Mucosa of descending colon (tissue), 3 donors: Measurements from ENCODE around the gene BAHD1. TPM values are rescaled to one million over a fixed set of nuclear protein-coding genes. Genes with fewer than 3 reads are reported as not detected.

Experiments
- ATAC-seq: fragments of 200-7000 bp; cut with Tn5 transposase; one replicate; pipeline ENCODE4 v1.9.1; 2020; ENCODE audit warnings: mild to moderate bottlenecking, moderate library complexity
- DNase-seq, 3 donors: peaks; one replicate each; pipeline ENCODE4 v3.0.0-alpha.2; 2020
- H3K36me3 ChIP-seq: fragments of 200-600 bp; one replicate; pipeline ENCODE4 v1.8.0; 2021; ENCODE audit warnings: low read depth, mild to moderate bottlenecking
- H3K4me1 ChIP-seq: fragments of 200-600 bp; one replicate; pipeline ENCODE4 v1.8.0; 2021; ENCODE audit warnings: low read depth, mild to moderate bottlenecking
- H3K4me3 ChIP-seq: fragments of 200-600 bp; one replicate; pipeline ENCODE4 v1.8.0; 2021; ENCODE audit warnings: mild to moderate bottlenecking
- H3K9me3 ChIP-seq: fragments of 200-600 bp; one replicate; pipeline ENCODE4 v1.8.0; 2021; ENCODE audit warnings: mild to moderate bottlenecking
- intact Hi-C, 2 donors: fragments of 100-400 bp; cut with DNase I in 1 of 2; cut with micrococcal nuclease in 1 of 2; formaldehyde crosslinking; loops; one replicate each; pipeline versions ENCODE4 v1.11.0 to v1.11.1; 2022; cut with DNase I, micrococcal nuclease
- total RNA-seq, 3 donors: library from RNA; stranded (reverse); fragmentation: NEBNext Ultra II Directional in 2 of 3; extraction: Animal tissue kit (Norgen Biotek cat#: 25700) in 2 of 3; gene quantifications; one replicate each; pipeline versions ENCODE4 v1.2.1 to v1.2.4, GENCODE V29; 2021 to 2023
- TF ChIP-seq, protein P1 (sequence below): fragments of 200-600 bp; IDR thresholded peaks from one replicate; pipeline ENCODE4 v1.8.0; 2022; ENCODE audit warnings: antibody characterized with exemption, mild to moderate bottlenecking
- donor health status: DM: no; HTN: no; CAD: no; lungs with moderate emphysema.
- donor health status: DM: no; HTN: no; CAD: no.
- donor health status: DM: no; HTN: yes; CAD: no.

Gene BAHD1
- total RNA-seq, 3 donors from 2014 or later: 26.9 to 32.2 (median 31.1) TPM

DNA sequence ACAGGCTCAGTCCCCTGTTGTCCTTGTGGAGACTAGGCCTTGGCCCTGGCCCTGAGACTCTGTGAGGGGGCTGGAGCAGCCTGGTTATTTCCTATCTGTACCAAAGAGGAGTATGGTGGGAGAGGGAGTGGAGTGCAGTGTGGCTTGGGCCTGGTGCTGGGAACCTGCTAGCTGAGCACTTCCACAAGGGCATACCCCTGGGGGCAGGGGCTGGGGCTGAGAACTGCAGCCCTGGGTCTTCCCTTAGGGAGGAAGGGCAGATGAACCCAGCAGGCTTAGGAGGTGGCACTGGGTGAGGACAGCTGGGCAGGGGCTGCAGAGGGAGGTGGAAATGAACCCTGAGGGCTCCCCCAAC lies 26.5 kb downstream of the BAHD1 start:
- no peak for DNase-seq

DNA sequence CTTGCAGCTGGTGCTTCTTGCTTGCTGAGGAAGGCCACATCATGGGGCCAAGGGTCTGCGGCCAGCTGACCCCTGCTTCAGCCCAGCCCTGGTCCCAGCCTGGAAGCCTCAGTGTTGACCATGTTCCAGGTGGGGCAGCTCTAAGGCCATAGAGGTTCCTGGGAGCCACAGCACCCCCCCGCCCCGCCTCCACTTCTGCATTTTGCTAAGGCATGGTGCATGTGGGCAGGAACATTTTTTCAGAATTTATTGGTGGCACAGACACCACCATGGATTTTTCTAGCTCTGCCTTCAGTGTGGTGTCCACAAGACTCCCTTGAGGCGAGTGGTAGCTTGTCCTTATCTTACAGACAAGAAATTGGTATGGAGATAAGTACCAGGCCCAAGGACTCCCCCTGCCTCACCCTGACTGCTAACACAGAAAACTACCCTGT lies 28.2 kb downstream of the BAHD1 start:
- H3K4me3 ChIP-seq: no peak overlapping the region

More for the DNA sequence above, 26.5 kb downstream of the BAHD1 start:
- H3K9me3 ChIP-seq: no peaks in the 10 kb centered on the region
- H3K4me1 ChIP-seq: peaks cover 9% of the 10 kb centered on the region
- no peak overlapping the region for H3K4me3 ChIP-seq
- TF ChIP-seq, protein P1, sequence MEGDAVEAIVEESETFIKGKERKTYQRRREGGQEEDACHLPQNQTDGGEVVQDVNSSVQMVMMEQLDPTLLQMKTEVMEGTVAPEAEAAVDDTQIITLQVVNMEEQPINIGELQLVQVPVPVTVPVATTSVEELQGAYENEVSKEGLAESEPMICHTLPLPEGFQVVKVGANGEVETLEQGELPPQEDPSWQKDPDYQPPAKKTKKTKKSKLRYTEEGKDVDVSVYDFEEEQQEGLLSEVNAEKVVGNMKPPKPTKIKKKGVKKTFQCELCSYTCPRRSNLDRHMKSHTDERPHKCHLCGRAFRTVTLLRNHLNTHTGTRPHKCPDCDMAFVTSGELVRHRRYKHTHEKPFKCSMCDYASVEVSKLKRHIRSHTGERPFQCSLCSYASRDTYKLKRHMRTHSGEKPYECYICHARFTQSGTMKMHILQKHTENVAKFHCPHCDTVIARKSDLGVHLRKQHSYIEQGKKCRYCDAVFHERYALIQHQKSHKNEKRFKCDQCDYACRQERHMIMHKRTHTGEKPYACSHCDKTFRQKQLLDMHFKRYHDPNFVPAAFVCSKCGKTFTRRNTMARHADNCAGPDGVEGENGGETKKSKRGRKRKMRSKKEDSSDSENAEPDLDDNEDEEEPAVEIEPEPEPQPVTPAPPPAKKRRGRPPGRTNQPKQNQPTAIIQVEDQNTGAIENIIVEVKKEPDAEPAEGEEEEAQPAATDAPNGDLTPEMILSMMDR: no peak
- intact Hi-C loops: no loop called here
- no peaks in the 10 kb centered on the region for H3K36me3 ChIP-seq
- ATAC-seq: no peak

DNA sequence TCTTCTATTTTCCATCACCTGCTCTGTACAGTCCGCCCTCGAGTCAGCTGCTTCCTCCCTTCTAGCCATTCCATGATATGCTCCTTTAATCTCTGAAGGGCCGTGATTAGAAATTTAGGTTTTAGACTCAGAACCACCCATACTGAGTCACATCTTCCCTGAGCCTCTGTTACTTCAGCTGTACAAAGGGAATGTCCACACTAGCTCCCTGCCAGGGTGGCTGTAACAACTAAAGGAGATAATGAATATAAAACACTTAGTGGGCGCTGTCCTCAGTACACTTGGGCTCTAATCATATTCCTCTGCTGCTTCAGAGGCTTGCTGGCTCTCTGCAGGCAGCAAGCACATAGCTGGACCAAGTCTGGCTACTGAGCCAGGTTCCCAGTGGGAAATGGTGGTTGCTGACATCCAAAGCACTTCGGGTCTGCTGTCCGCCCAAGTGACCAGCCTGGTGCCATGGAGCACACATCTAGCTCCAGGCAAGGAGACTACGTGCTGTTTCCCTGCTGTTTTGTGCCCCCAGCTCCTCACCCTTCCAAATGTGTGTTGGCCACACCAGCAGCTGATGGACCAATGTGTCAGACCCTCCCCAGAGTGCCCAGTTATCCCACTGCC lies 29.1 kb downstream of the BAHD1 start:
- TF ChIP-seq, protein P1: no peak
- H3K4me3 ChIP-seq: no peak overlapping the region
- no peaks in the 10 kb centered on the region for H3K9me3 ChIP-seq
- ATAC-seq (no peak), DNase-seq (no peak)
- H3K4me1 ChIP-seq: peaks cover 9% of the 10 kb centered on the region
- no peaks in the 10 kb centered on the region for H3K36me3 ChIP-seq
- intact Hi-C loops: no loop called here

More for the DNA sequence above, 28.2 kb downstream of the BAHD1 start:
- Histone ChIP-seq H3K9me3 (no peaks in the 10 kb centered on the region), H3K4me1 (peaks cover 9% of the 10 kb centered on the region), H3K36me3 (no peaks in the 10 kb centered on the region)
- DNase-seq (no peak), ATAC-seq (no peak)
- TF ChIP-seq, protein P1: no peak
- intact Hi-C loops: no loop called here

DNA sequence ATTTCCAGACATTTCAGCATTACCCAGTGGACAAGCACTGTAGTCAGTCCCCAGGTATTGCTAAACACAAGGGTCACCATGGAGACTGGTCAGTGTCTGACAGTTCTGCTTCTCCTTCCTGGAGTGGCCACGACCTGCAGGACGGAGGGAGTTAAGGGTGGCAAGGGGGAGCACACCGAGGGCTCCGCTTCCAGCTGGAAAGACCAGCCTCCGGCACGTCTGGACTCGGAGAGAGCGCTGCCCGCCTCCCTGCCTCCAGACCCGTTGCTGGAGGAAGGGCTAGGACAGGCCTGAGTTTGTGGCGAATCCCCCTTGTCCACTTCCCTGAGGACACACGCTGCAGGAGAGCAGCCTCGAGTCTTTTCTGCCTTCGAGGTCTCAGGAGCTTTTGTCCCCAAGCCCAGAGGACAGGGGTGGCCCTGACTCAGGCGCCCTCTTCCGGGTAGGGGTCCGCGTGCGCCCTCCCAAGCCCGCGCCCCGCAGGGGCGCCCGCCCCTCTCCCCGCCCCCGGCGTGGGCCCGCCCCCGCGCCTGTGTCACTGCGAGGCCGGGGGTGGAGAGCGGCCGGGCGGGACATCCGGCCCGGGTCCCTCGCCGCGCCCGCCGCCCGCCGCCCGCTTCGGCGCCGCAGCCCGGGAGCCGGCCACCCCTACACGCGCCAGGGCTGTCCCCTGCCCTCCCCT lies 29.8 kb downstream of the BAHD1 start, which contains the start of gene CHST14:
TSS of gene CHST14 (plus strand) at position 562 of the 682 bp plus-strand sequence. CDS start 230 bp downstream, outside the sequence.
- Histone ChIP-seq H3K9me3 (no peaks in the 10 kb centered on the region), H3K4me1 (peaks cover 9% of the 10 kb centered on the region), H3K4me3 (peak within 1 kb of the TSS; percentile 51), H3K36me3 (no peaks in the 10 kb centered on the region)
- TF ChIP-seq, protein P1: no peak
- peak; percentile 64 to 79 (median 65) for DNase-seq
- ATAC-seq: peak; percentile 87
- intact Hi-C loops: no loop called here

DNA sequence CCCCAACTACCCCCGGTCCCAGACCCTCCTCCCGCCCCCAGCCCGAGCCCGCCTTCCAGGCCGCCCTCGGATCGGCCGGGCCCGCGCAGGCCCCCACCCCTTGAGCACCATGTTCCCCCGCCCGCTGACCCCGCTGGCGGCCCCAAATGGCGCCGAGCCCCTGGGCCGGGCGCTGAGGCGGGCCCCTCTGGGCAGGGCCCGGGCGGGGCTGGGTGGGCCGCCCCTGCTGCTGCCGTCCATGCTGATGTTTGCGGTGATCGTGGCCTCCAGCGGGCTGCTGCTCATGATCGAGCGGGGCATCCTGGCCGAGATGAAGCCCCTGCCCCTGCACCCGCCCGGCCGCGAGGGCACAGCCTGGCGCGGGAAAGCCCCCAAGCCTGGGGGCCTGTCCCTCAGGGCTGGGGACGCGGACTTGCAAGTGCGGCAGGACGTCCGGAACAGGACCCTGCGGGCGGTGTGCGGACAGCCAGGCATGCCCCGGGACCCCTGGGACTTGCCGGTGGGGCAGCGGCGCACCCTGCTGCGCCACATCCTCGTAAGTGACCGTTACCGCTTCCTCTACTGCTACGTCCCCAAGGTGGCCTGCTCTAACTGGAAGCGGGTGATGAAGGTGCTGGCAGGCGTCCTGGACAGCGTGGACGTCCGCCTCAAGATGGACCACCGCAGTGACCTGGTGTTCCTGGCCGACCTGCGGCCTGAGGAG lies 30.5 kb downstream of the BAHD1 start:
- no peaks in the 10 kb centered on the region for H3K36me3 ChIP-seq
- DNase-seq (peak; percentile 32 to 60 (median 57)), ATAC-seq (peak; percentile 44)
- H3K4me3 ChIP-seq: peak overlapping the region; percentile 51
- TF ChIP-seq, protein P1: no peak
- intact Hi-C loops: no loop called here
- peaks cover 9% of the 10 kb centered on the region for H3K4me1 ChIP-seq
- no peaks in the 10 kb centered on the region for H3K9me3 ChIP-seq
